ENCODE data around the gene BCOR. TPM values are rescaled to one million over a fixed set of nuclear protein-coding genes. Genes with fewer than 3 reads are reported as not detected.

Gene BCOR
- total RNA-seq, 2 donors from 2014 or later = 19.0 to 24.4 TPM

DNA sequence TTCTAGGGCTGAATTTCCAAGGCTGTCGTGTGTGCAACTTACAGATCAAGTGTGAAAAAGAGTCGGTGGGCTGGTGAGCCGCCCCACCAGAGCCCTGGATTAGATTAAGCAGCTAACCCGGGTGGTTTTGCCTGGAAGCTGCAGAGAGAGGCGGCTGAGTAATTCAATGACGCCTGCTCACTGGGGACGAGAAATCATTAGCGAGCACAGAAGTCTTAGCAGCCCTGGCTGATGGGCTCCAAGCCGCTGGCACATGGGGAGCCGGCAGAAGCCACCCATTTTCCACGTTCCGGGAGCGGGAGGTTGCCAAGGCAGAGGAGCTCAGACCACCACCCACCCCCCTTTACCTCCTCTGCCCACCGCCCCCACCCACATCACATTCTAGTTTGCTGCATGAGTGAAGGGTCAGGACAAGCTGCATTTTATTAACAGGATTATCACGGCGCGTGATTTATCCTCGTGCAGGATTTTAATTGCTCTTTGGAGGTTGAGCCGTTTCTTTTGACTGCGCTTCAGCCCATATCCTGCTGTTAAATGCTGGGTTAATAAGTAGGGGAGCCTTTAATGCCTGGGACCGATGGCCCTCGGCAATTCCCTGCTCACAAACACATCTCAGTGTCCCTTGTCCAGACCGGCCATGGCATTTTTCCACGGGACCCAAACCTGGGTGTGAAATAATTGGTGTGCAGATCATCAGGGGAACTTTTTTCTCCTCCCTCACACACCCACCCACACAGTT, 19.1 kb downstream of the BCOR start:
- DNase-seq (no peak), ATAC-seq (no peak)
- intact Hi-C loops (cut with DNase I, micrococcal nuclease) = no loop called here

DNA sequence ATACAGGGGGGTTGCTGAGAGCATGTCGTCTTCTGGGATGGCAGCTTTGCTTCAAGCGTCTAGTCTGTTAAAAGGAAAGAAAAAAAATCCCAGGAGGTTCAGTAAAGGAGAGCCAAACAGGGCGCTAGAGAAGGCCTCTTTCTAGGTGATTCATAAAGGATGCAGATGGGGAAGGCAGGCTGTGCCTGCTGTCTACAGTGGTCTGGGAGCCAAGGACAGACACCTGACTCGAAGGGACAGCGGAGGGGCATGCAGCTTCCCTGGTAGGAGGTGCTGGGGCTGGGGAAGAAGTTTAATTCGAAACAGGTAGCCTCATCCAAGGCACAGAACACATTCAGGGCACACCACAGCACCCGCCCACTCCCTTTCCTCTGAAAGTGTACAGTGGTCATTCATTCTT, 19.9 kb downstream of the BCOR start:
- ATAC-seq (no peak), DNase-seq (no peak)
- intact Hi-C loops (cut with DNase I, micrococcal nuclease) = no loop called here

DNA sequence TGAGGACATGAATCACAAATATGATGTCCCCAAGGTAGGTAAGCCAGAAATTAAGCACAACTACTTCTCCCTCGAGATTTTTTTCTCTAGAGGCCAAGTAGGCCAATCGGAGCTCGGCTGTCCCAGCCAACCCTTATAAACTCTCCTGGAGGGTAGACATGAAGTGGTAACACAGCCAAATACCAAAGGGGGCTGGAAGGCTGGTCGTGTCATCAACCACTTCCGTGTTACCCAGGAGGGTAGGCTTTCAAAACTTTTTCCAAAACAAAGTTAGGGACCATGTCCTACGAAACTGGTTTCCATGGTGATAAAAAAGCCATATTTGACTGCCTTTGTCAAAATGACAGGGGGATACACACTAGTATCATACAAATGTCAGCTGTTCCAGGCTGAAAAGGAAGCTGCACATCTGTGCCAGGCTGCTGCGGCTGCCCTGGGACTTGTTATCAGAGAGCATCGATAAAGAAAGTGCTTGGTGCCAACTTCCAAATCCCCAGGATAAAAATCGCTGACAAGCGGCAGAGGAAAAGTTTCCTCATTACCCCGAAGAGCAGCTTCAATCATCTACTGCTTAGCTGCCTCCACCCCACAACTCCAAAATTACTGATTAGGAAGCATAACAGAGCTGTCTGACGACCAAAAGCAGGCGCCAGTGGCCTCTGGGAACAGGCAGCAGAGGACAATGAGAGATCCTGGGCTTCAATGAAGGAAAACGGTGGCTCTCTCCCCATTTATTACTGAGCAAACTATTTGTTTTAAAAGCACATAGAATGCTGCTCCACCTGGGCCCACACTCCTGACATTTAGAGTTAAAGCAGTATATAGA, 20.8 kb downstream of the BCOR start:
- intact Hi-C loops (cut with DNase I, micrococcal nuclease) = no loop called here
- ATAC-seq (no peak), DNase-seq (no peak)

DNA sequence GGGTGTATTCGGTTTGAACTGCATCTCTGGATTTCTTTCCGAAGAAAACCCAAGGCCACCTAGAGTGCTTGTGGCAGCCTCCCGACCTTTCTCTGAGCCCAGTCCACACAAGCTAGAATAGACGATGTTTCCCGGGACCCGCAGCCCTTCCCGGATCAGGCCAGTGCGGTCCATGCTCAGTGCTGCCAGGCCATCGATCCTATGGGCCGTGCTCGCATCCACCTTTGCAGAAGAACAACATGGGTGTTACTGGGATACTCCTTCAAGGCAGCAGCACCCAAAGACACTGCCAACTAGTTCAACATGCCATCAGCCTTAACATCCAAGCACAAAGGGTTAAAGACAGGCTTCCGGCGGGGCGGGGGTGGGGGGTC, 22.8 kb downstream of the BCOR start:
- intact Hi-C loops (cut with DNase I, micrococcal nuclease) = no loop called here
- DNase-seq (no peak), ATAC-seq (no peak)

DNA sequence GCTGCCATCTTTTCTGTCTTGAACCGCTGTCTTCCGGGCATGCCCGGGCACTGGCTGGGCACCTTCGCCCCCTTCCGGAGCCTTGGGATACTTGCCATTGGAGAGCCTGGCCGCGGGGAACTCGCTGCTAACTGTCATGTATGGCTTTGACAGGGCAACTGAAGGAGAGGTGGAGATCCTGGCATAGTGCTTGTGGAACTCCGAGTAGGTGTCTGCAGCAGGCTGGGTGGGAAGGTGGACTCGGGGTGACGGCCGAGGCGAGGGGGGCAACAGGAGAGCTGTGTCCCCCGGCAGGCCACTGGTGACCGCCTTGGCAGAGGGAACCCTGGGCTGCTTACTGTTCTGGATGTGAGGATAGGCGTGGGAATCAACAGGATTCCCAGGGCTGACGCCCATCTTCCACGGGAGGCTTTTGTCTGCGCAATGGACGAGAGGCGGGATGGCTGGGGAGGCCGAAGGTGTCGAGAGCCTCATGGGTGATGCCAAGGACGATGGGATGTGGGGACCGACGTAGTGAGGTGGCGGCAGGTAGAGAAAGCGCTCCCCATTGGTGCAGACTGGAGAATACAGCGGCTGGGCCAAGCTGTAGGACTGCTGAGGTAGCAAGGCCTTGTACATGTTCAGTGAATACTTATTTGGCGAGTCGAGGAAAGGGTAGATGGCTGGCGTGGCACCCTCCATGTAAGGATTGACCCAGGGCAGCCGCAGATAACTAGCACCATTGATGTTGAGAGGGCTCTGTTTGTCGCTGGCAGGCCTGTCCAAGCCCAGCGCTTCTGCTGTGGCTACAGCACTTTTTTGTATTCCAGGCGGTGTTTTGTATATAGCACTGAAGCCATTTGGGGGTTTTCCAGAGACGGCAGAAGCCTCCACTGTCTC, 23.4 kb downstream of the BCOR start:
- DNase-seq (no peak), ATAC-seq (no peak)
- intact Hi-C loops (cut with DNase I, micrococcal nuclease) = no loop called here

DNA sequence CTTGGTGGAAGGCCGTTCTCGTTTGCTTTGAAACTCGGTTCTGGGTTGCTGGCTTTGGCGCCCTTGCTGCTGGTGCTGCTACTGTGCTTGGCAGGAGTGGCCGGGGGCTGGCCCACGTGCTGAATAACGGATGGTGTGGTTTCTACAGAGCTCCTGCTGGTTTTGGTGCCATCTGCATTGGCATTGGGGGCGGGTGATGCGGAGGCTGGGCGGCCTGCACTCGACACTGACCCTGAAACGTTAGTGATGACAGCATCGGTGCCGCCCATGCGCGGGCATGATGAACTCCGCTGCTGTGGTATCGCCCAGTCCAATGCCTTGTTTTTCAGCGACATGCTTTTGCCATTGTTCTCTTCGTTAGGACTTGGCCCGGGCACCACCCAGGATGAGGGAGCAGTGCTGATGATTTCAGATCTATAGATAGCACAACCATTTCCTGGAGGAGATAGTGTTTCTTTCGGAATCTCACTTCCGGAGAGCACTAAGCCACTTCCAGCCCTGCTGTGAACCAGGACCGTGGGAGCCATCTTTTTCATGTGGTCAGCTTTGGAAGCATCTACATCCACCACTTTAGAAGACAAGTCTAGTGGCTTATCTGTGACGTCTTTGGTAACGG, 24.2 kb downstream of the BCOR start:
- ATAC-seq = no peak
- intact Hi-C loops (cut with DNase I, micrococcal nuclease) = no loop called here
- no peak for DNase-seq

DNA sequence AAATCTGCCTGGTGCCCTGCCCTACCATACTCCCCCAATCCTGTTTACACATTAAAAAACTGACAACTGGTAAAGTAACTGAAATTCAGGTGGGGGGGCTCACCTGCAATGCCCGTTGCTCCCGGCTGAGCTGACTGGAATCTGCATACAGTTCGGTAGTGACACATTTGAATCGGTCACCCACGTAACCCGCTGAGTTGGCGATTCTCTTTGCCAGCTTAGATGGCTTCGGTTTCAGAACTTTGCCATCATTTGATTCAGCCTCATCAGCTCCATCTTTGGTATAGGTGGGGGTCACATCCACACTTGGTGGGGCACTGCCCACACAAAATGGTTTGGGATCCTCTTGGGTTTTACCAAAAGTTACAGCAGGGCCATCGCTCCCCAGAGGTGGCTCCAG, 25.5 kb downstream of the BCOR start:
- intact Hi-C loops (cut with DNase I, micrococcal nuclease) = no loop called here
- no peak for DNase-seq

DNA sequence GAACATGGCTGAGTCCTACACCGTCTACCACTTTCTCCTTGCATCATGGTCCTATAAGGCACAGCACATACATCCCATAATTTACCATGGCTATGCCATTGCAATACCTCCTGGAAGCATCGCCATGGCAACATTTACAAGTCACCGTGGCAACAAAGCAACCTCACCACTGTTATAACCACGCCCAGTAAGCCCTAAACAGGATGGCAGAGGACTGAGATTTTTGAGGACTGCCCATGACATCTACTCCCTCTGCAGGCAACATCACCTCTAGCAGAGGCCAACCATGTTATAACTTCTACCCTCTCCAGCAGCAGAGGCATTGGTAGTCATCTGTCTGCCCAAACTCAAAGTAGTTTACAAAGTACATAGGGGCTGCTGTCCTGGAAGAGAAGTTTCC, 29.7 kb downstream of the BCOR start:
- ATAC-seq = peak; percentile 40
- DNase-seq = no peak
- intact Hi-C loops (cut with DNase I, micrococcal nuclease) = no loop called here

More for the DNA sequence above, 25.5 kb downstream of the BCOR start:
- no peak for ATAC-seq

DNA sequence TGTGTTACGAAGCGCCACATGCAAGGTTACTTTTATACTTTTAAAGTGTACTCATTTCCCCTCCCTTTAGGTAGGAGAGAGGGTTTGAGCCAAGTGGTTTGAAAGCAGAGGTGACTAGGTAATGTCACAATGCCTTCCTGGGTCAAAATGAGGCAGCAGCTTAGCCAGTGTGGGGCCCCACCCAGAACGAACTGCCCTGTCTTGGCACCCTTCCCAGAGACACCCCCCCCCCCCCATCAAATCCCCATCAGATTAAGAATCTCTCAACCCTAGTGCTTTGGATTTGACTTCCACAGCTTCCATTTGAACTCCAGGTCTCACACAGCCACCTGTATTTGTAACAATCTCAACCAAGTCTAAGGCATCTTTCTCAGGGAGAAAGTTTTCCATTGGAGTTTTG, 31.1 kb downstream of the BCOR start:
- DNase-seq (no peak), ATAC-seq (peak; percentile 62)
- intact Hi-C loops (cut with DNase I, micrococcal nuclease) = no loop called here

DNA sequence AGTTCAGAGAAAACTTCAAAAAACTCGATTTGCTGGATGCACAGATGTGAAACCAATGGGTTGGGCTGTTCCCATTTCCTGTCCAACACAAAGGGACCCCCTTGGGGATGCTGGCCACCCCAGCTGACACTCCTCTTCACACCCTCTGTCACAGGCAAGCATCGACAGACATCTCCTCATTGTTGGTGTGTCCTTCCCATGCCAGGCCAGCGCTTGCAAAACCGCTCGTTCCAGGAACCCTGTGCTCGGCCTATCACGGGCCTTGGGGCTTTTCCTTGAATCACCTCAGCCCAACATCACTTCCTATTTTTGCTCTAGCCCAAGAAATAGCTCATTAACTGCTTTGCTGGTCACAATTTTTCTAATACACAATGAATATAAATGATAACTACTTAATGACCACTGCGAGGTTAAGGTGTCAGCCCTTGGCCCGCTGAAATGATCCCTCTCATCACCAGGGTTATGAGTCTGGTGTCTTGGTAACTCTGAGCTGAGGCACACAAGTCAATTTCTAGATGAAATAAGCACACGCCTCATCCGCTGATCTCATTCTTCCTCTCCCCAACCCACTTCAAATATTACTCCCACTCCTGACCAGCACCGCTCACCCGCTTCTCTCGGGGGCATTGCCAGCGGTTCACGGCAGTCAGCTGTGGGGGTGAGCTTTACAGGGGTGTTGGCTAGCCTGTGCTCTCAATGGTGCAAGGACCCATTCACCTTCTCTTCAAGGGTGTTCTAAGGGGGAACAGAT, 32.3 kb downstream of the BCOR start:
- no peak for ATAC-seq
- no peak for DNase-seq
- intact Hi-C loops (cut with DNase I, micrococcal nuclease) = no loop called here

DNA sequence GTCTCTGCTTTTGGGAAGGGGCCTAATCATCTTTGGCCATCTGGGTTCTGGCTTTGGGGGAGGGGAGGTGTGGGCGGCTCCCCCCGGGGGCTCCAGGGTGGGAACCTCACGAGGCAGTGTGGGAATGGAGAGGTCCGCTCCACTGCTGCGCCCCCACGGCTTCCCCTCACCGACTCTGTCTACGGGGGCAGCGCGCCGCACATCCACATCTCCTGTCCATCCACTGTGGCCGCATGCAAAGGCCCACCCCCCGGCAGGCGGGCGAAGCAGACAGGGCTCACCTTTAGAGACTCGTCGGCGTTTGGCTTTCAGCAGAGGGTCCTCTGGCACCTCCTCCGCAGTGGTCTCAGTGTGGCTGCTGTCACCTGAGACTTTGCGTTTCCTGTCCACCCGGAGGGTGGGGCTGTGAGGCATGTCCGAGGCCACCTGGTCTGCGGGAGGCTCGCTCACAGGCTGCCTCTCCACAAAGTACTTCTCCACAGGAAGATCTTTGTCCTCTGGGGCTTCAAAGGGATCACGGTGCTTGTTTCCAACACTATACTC, 33.6 kb downstream of the BCOR start:
- ATAC-seq = no peak
- DNase-seq = no peak
- intact Hi-C loops (cut with DNase I, micrococcal nuclease) = no loop called here

DNA sequence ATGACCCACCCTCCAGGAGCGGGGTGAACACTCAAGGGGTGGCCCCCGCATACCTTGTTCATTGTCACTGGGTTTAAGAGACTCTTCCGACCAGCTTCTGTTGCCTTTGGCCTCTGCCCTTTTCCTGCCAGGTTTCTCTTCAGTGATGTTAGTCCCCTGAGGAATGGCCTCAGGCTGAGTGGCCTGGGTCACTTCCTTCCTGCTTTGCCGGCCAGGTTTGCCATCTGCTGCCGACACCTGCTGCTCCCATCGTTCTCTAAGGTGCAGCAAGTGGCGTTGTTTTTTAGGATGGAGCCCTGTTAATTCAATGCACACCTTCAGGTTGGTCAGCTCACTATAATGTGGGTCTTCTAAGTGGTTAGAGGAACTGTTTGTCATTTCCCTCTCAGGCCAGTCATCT, 34.2 kb downstream of the BCOR start:
- no peak for DNase-seq
- intact Hi-C loops (cut with DNase I, micrococcal nuclease) = no loop called here
- ATAC-seq = no peak

DNA sequence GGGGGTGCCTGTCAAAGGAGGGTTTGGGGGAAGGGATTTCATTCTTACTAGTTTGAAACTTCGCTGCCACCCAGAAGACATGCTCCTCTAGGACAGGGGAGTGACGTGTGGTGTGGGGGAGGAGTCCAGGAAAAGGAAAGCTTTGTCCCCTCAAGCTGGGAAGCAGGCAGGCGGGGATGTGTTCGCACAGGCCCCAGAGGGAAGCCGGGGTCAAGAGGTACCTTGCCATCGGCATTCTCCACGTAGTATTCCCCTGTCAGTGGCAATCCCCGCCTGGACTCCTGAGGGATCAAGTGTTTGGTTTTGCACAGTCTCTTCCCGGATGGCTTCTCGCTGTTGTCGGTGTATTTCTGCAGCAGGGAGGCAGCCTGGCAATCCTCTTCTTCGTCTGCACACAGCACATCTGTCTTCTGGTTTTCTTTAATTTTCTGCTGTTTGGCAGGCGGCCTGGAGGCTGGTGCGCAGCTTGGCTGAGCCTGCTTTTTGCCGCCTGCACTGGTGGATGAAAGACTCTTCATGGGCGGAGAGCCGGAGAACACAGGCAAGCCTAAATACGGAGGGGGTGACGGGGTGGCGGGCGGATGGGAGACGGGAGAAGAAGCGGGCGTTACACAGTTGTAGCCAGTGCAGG, 35.1 kb downstream of the BCOR start:
- ATAC-seq (no peak), DNase-seq (peak in 1 of 2 donors; percentile 46)
- intact Hi-C loops (cut with DNase I, micrococcal nuclease) = no loop called here

DNA sequence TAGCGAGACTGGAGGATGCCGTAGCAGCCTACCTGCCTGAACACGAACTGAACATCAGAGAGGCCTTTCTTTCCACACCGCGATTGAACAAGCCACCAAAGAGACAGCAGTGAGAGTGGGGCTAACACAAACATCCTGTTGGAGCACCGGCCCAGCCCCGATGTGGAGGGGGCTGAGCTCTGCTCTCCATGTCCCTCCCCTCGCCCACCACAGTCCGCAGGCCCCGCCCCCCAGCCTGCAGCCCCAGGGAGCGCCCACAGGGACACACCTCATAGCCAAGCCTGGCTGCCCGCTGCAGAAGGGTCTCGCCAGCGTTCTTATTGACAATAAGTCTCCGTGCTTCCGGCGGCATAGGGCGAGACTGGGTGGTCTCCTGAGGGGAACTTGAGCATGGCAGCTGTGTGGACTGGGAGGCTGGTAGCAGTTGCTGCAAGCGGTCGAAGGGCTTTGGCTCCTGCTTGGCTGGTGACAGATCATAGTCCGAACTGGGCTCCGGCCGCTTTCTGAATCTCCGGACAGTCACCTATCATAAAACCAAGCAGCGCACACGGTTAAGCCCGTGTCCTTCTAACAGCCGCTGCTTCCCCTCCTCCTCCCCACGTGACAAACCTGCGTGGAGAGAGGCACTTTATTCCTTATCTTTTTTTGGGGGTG, 35.8 kb downstream of the BCOR start:
- intact Hi-C loops (cut with DNase I, micrococcal nuclease) = no loop called here
- ATAC-seq = no peak
- no peak for DNase-seq

DNA sequence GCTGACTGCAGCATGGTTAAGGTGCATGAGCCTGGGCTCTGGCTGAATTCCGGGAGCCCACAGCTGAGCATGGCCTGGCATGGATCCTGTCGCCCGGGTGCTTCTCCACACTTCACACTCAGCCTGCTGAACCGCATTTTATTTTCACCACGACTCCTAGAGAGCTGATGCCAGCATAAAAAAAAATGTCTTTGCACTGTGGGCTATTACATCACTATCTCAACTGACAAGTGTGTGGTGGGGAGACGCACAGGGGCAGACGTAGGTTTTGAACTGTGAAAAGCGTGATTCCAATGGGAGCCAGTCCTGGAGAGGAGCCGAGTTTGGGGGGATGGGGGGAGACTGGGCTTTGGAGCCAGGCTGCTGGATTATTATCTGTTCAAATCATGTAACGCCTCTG, 36.8 kb downstream of the BCOR start:
- no peak for DNase-seq
- intact Hi-C loops (cut with DNase I, micrococcal nuclease) = no loop called here
- ATAC-seq = no peak

DNA sequence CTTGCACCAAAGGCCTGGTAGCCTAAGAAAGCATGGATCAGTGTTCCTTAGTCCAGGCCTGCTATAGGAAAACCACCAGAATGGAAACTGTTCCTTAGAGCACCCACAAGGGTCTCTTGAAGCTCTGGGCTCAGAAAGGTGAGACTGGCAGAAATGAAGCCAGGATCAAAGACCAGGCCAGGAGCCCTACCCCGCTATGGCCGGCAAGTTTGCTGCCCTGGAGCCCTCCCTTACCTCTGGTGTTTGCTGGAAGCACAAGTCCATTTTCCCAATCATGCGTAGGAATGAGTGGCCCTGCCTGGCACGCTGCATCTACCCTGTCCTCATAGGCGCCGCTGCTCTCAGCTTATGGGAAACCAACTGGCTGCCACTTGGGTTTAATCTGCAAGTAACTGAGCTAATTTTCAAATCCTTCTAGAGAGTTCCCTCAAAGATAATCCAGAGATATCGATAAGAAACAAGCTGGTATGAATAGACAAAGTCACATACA, 37.4 kb downstream of the BCOR start:
- ATAC-seq (no peak), DNase-seq (no peak)
- intact Hi-C loops (cut with DNase I, micrococcal nuclease) = no loop called here

DNA sequence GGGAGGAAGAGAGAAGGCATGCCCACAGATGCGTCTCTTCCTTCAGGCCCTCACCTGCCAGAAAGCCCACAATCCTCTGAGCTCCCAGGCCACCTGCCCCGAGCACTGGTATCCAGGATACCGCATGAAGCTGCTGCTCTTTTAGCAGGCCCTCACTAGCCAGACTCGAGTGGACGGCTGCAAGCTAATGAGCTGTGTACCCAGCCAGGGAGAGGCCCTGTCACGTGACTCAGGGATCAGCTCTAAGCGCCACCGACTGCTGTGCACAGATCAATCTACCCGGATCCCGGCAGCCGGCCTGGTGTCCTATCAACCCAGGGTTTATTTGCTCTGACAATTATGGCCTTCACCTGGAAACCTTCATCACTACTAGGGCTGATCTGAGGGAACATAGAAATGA, 39.0 kb downstream of the BCOR start:
- intact Hi-C loops (cut with DNase I, micrococcal nuclease) = no loop called here

More for the DNA sequence above, 39.0 kb downstream of the BCOR start:
- DNase-seq (peak; percentile 63 to 64), ATAC-seq (peak; percentile 94)

Measured in left colon (tissue), 2 donors.